HepG2 (cell line): Measurements from ENCODE around the gene TCF20. TPM values are rescaled to one million over a fixed set of nuclear protein-coding genes. Genes with fewer than 3 reads are reported as not detected.

ENCODE experiments used
- ATAC-seq: fragments of 200-7000 bp; cut with Tn5 transposase; 3 replicates; pipeline ENCODE4 v1.9.1; 2020; ENCODE audit warnings: mild to moderate bottlenecking, moderate library complexity
- BruUV-seq: library from RNA; stranded (reverse); fragments of 400-500 nt; replicated peaks from 2 replicates; lab custom pipeline; 2021; lab: Mats Ljungman, UMichigan
- CTCF ChIA-PET: fragments of 300-600 bp; formaldehyde crosslinking; extraction: SDS; loops from one replicate; lab custom pipeline; 2021; ENCODE audit warnings: low total read pairs, inconsistent platforms, low intra/inter-chr PET ratio; lab: Yijun Ruan, JAX
- POLR2A ChIA-PET: fragments of 350-600 bp; sonication (Branson Sonifier 250); formaldehyde crosslinking; loops from one replicate; lab custom pipeline; 2020; ENCODE audit warnings: antibody characterized with exemption, inconsistent platforms; lab: Yijun Ruan, JAX
- DNase-seq: peaks from one replicate; pipeline ENCODE4 v3.0.0-alpha.2; 2015; ENCODE audit warnings: low spot score
- FAIRE-seq: peaks from 3 replicates; lab custom pipeline; 2011; peaks lifted over from hg19 to GRCh38; lab: Jason Lieb, UNC
- H2AFZ ChIP-seq: one replicate; pipeline ENCODE4 v1.6.1; 2011; ENCODE audit warnings: low read length, inconsistent platforms
- H3K27ac ChIP-seq: fragments of 300-600 bp; 3 replicates; pipeline ENCODE4 v1.8.0; 2011; ENCODE audit warnings: mixed run types, mild to moderate bottlenecking, mixed read lengths, low read length, inconsistent platforms; ENCODE audit not compliant: insufficient read depth; ENCODE audit errors: extremely low read length
- H3K27me3 ChIP-seq, 2 experiments: fragments of 200-600 bp in 1 of 2; 2 replicates in 1 of 2; 3 replicates in 1 of 2; pipeline versions ENCODE4 v1.6.0 to v1.8.0; 2011; ENCODE audit warnings: low read length in 2 of 2, mild to moderate bottlenecking in 2 of 2, moderate library complexity in 2 of 2, inconsistent platforms in 1 of 2; ENCODE audit not compliant: insufficient read depth in 2 of 2, control insufficient read depth in 1 of 2
- H3K36me3 ChIP-seq, 2 experiments: fragments of 200-600 bp in 1 of 2; replicated peaks in 1 of 2; 2 replicates in 1 of 2; 3 replicates in 1 of 2; pipeline versions ENCODE4 v1.5.1 to v1.8.0; 2011; ENCODE audit warnings: low read length in 2 of 2, inconsistent platforms in 1 of 2; ENCODE audit not compliant: insufficient read depth in 2 of 2, control insufficient read depth in 1 of 2
- H3K4me1 ChIP-seq: 2 replicates; pipeline ENCODE4 v1.5.1; 2012; ENCODE audit warnings: low read length, inconsistent platforms; ENCODE audit not compliant: insufficient read depth
- H3K4me2 ChIP-seq: 2 replicates; pipeline ENCODE4 v1.6.0; 2011; ENCODE audit warnings: low read depth, low read length, inconsistent platforms
- H3K4me3 ChIP-seq, 3 experiments: fragments of 200-600 bp in 1 of 3; sonication (generic), shearing (Covaris generic) in 1 of 3; replicated peaks in 1 of 3; 2 replicates each; pipeline ENCODE4 v1.5.1; 2011 to 2016; ENCODE audit warnings: low read length in 3 of 3, inconsistent platforms in 2 of 3, low read depth in 2 of 3, mild to moderate bottlenecking in 2 of 3, control low read depth in 1 of 3, mixed read lengths in 1 of 3; ENCODE audit not compliant: insufficient read depth in 1 of 3
- H3K79me2 ChIP-seq: one replicate; pipeline ENCODE4 v1.6.1; 2011; ENCODE audit warnings: low read length, inconsistent platforms; ENCODE audit not compliant: insufficient read depth
- H3K9ac ChIP-seq: 2 replicates; pipeline ENCODE4 v1.6.0; 2011; ENCODE audit warnings: mild to moderate bottlenecking, low read depth, low read length, inconsistent platforms; ENCODE audit not compliant: insufficient read depth
- H3K9me3 ChIP-seq: 2 replicates; pipeline ENCODE4 v1.5.1; 2012; ENCODE audit warnings: mild to moderate bottlenecking, low read length
- H4K20me1 ChIP-seq: 2 replicates; pipeline ENCODE4 v1.6.0; 2011; ENCODE audit warnings: inconsistent platforms, mild to moderate bottlenecking, low read length, moderate library complexity; ENCODE audit not compliant: insufficient read depth
- ARNT2 ChIP-seq: sonication (generic); formaldehyde crosslinking; IDR thresholded peaks from 2 replicates; pipeline ENCODE4 v1.8.0; 2022; ENCODE audit warnings: mild to moderate bottlenecking, low read depth, missing genetic modification reagents, moderate library complexity
- E2F2 ChIP-seq: sonication (generic); formaldehyde crosslinking; IDR thresholded peaks from 2 replicates; pipeline ENCODE4 v1.4.0; 2020; ENCODE audit warnings: missing genetic modification reagents, borderline replicate concordance
- RARA ChIP-seq: IDR thresholded peaks from 2 replicates; pipeline ENCODE4 v1.6.1; 2016; ENCODE audit warnings: missing genetic modification reagents, missing compliant biosample characterization
- ZMYM2 ChIP-seq: sonication (generic); formaldehyde crosslinking; IDR thresholded peaks from 2 replicates; pipeline ENCODE4 v1.8.0; 2022; ENCODE audit warnings: mild to moderate bottlenecking, missing genetic modification reagents
- ZNF17 ChIP-seq: sonication (generic); formaldehyde crosslinking; IDR thresholded peaks from 2 replicates; pipeline ENCODE4 v1.5.0; 2020; ENCODE audit warnings: mild to moderate bottlenecking, missing genetic modification reagents
- ZNF883 ChIP-seq: sonication (generic); formaldehyde crosslinking; IDR thresholded peaks from 2 replicates; pipeline ENCODE4 v1.5.1; 2020; ENCODE audit warnings: mild to moderate bottlenecking, missing genetic modification reagents; ENCODE audit errors: not compliant biosample characterization
- WGBS: methylation state at CpG from one replicate; pipeline ENCODE4 v1.1.6; 2017; ENCODE audit warnings: low lambda C conversion rate; 5-methylcytosine and 5-hydroxymethylcytosine counted together
- in situ Hi-C: cut with HindIII; loops from 2 replicates; pipeline ENCODE4 v1.10.0; 2017; ENCODE audit warnings: low pct_unique_long_range_greater_than_20kb; ENCODE audit not compliant: extremely low pct_ligation_motif_present
- intact Hi-C: fragments of 100-400 bp; cut with micrococcal nuclease; formaldehyde crosslinking; loops from one replicate; pipeline ENCODE4 v1.10.0; 2022; ENCODE audit not compliant: unreplicated experiment
- polyA plus RNA-seq, 8 experiments: library from polyadenylated mRNA; depleted of rRNA in 3 of 8; stranded (reverse) in 7 of 8; unstranded in 1 of 8; fragments of >200 nt; fragmentation: Illumina TruSeq in 4 of 8; extraction: Trizol in 4 of 8; gene quantifications; 2 replicates each; pipeline versions ENCODE4 v1.2.1 to v1.2.3, GENCODE V29; 2011 to 2016; ENCODE audit warnings: low read depth in 4 of 8, missing spikeins in 1 of 8, mixed read lengths in 1 of 8; ENCODE audit not compliant: insufficient read depth in 1 of 8
- total RNA-seq, 5 experiments: library from RNA; depleted of rRNA; stranded (reverse); fragments of >200 nt; fragmentation: Illumina TruSeq; extraction: Trizol; gene quantifications; 2 replicates each; pipeline ENCODE4 v1.2.3, GENCODE V29; 2016; ENCODE audit warnings: low read depth in 1 of 5

The TCF20 gene
- total and polyA plus RNA-seq, 2 of the 13 experiments (the other 11 are each of a cell fraction or from before 2014, with no cell fraction given) = 12.8 to 23.7 TPM

- TF ChIP-seq E2F2 (CRISPR knock-in tag) (no peak), RARA (no peak), ARNT2 (CRISPR knock-in tag) (no peak), ZNF883 (CRISPR knock-in tag) (no peak), ZNF17 (CRISPR knock-in tag) (no peak), ZMYM2 (no peak)
- CTCF ChIA-PET = no interaction called here
- H3K27ac ChIP-seq = no peak overlapping the region
- H2AFZ ChIP-seq = no peak overlapping the region
- no peaks in the 10 kb centered on the region for H3K79me2 ChIP-seq
- H4K20me1 ChIP-seq = peaks cover 6% of the 10 kb centered on the region; the same call in 1 of the 2 replicates
- no peaks in the 10 kb centered on the region for H3K36me3 ChIP-seq
- no peak for FAIRE-seq
- in situ Hi-C loops = no loop called here
- POLR2A ChIA-PET = interaction anchor here (1.0 to 1.3 kb wide), 2 partner anchors 12 to 22 kb away, joined by 3 read pairs; no protein-coding TSS in a partner anchor
- WGBS = 4% methylated on average over 6 of the region's 8 CpGs
- no TSS peak for BruUV-seq
- peak overlapping the region; percentile 34; the same call in 1 of the 2 replicates for H3K4me2 ChIP-seq
- H3K9ac ChIP-seq = no peak overlapping the region
- ATAC-seq = peak; percentile 33
- no peak for DNase-seq
- 0 out of 6 replicates have a peak overlapping the region, but pooled peaks of 1 of the 3 experiments have one; percentile 8 for H3K4me3 ChIP-seq
- no peaks in the 10 kb centered on the region for H3K9me3 ChIP-seq
- peaks cover 3 to 31% of the 10 kb centered on the region in 2 experiments; a peak in 3 of 5 replicates for H3K27me3 ChIP-seq
- intact Hi-C loops = no loop called here
- peaks cover 67% of the 10 kb centered on the region for H3K4me1 ChIP-seq
Observed at GRCh38 chr22:42304324-42304790, 33.9 kb upstream of the TCF20 start.
